Mesothelial cell of epicardium (in vitro differentiated cells): ENCODE measurements around the gene DHRS1. TPM values are rescaled to one million over a fixed set of nuclear protein-coding genes. Genes with fewer than 3 reads are reported as not detected.

ENCODE experiments used
- DNase-seq, 2 experiments: peaks; one replicate each; pipeline ENCODE4 v3.0.0; 2021; ENCODE audit warnings: low spot score in 2 of 2; ENCODE audit not compliant: unreplicated experiment in 2 of 2
- H3K27ac Mint-ChIP-seq: 2 replicates; pipeline ENCODE4 v1.8.0; 2021; ENCODE audit warnings: mixed read lengths
- H3K27me3 Mint-ChIP-seq: 2 replicates; pipeline ENCODE4 v1.8.0; 2021; ENCODE audit warnings: low read depth, mixed read lengths
- H3K36me3 Mint-ChIP-seq: 2 replicates; pipeline ENCODE4 v1.8.0; 2021; ENCODE audit warnings: mixed read lengths
- H3K4me1 Mint-ChIP-seq: 2 replicates; pipeline ENCODE4 v1.8.0; 2021; ENCODE audit warnings: mixed read lengths
- H3K4me3 Mint-ChIP-seq: 2 replicates; pipeline ENCODE4 v1.8.0; 2021; ENCODE audit warnings: mild to moderate bottlenecking, moderate library complexity, mixed read lengths
- H3K9me3 Mint-ChIP-seq: 2 replicates; pipeline ENCODE4 v1.8.0; 2021; ENCODE audit warnings: mixed read lengths
- total RNA-seq: library from RNA; stranded (reverse); gene quantifications from 3 replicates; pipeline ENCODE4 v1.2.1, GENCODE V29; 2021
- TF ChIP-seq, protein P1 (sequence below): fragments of 200-600 bp; sonication (generic); IDR thresholded peaks from one replicate; pipeline ENCODE4 v1.5.0; 2021; ENCODE audit warnings: antibody characterized with exemption; ENCODE audit not compliant: unreplicated experiment

Gene DHRS1
- total RNA-seq, 1 donor from 2014 or later: 38.3 TPM

DNA sequence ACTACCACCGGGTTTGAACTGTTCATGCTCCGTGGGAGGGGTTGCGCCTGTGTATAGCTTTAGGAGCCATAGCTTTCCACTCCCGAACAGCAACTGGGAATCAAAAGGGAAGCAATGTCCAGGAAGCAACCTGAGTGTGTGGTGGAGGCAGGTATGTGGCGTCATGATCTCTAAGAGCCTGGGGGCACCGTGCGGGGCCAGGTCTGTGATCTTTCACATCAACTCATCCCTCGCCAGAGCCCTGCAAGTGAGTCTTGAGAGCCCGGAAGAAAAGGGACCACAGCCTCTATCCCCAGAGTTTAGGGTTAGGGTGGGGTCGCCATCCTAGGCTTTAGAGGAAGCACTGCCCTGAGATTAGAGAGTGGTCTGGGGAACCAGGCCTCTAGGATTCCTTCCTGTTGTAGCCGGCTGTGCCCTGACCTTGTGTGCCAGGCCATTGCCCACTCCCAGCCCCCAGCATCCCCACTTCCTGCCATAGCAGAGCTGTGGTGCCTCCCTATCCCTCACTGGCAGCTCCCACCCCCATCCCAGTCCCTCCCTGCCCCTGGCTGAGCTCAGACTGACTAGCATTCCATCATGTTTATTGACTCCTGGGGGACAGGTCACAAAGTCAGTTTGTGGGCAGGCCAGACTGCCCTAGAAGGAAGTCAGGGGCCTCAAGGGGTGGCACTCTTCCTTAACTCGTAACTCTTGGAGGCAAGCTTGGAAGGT is 36.0 kb upstream of the DHRS1 start:
- H3K9me3 Mint-ChIP-seq: no peaks in the 10 kb centered on the region
- peaks cover 24% of the 10 kb centered on the region for H3K4me1 Mint-ChIP-seq
- no peaks in the 10 kb centered on the region for H3K36me3 Mint-ChIP-seq
- peak overlapping the region; percentile 48 for H3K4me3 Mint-ChIP-seq
- H3K27me3 Mint-ChIP-seq: peaks cover 93% of the 10 kb centered on the region
- H3K27ac Mint-ChIP-seq: no peak overlapping the region
- TF ChIP-seq, protein P1, sequence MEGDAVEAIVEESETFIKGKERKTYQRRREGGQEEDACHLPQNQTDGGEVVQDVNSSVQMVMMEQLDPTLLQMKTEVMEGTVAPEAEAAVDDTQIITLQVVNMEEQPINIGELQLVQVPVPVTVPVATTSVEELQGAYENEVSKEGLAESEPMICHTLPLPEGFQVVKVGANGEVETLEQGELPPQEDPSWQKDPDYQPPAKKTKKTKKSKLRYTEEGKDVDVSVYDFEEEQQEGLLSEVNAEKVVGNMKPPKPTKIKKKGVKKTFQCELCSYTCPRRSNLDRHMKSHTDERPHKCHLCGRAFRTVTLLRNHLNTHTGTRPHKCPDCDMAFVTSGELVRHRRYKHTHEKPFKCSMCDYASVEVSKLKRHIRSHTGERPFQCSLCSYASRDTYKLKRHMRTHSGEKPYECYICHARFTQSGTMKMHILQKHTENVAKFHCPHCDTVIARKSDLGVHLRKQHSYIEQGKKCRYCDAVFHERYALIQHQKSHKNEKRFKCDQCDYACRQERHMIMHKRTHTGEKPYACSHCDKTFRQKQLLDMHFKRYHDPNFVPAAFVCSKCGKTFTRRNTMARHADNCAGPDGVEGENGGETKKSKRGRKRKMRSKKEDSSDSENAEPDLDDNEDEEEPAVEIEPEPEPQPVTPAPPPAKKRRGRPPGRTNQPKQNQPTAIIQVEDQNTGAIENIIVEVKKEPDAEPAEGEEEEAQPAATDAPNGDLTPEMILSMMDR: no peak
- DNase-seq: no peak

DNA sequence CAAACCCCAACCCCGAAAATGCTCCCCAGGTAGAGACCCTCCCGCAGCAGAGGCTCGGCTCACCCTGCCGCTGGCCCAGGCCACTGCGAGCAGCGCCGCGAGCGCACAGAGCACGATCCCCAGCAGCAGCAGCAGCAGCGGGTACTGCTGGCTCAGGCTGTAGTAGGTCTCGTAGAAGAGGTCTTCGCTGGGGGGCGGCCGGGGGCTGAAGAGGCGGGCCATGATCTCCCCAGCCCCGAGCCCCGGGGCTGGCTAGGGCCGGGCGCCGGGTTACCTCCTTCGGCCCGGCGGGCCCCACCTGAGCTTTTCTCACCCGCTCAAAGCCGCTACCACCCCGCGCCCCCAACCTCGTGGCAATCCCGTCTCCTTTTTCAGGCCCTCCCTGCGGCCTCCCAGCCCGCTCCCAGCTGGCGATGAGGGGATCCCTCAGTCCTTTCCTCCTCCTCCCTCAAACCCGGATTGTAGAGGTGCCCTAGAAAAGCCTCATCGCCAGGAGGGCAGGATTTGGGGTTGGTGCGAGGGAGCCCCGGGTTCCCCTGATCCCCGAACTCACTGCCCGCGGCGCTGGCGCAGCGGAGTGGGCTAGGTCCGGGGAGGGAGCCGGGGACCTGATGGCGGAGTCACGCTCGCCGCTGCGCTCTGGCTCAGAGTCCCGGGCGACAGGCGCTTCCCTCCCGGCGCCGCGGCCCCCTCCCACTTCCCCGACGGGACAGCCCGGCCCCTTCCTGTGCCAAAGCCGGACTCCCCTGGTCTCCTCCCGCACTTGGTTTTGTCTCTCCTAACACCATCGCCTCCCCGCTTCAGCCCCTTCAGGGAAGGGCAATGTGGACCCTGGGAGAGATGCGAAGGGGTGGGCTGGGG is 35.1 kb upstream of the DHRS1 start, which contains the start of gene ADCY4:
Gene ADCY4 (minus strand): TSS at position 641 of the 861 bp plus-strand sequence. CDS start 419 bp downstream, at position 222.
- no peaks in the 10 kb centered on the region for H3K36me3 Mint-ChIP-seq
- no peak for DNase-seq
- peaks cover 21% of the 10 kb centered on the region for H3K4me1 Mint-ChIP-seq
- peak within 1 kb of the TSS; percentile 57 for H3K4me3 Mint-ChIP-seq
- no peaks in the 10 kb centered on the region for H3K9me3 Mint-ChIP-seq
- H3K27ac Mint-ChIP-seq: no peak within 1 kb of the TSS
- H3K27me3 Mint-ChIP-seq: peaks cover 87% of the 10 kb centered on the region
- TF ChIP-seq, protein P1: no peak

GRCh38 chr14:24332268-24332993 is 32.9 kb upstream of the DHRS1 start:
- no peak overlapping the region for H3K27ac Mint-ChIP-seq
- no peaks in the 10 kb centered on the region for H3K9me3 Mint-ChIP-seq
- H3K4me3 Mint-ChIP-seq: peak overlapping the region; percentile 66
- peak in 1 of 2 experiments; percentile 71 for DNase-seq
- H3K27me3 Mint-ChIP-seq: peaks cover 64% of the 10 kb centered on the region
- peaks cover 19% of the 10 kb centered on the region for H3K4me1 Mint-ChIP-seq
- H3K36me3 Mint-ChIP-seq: no peaks in the 10 kb centered on the region
- TF ChIP-seq, protein P1: peak; percentile 78

DNA sequence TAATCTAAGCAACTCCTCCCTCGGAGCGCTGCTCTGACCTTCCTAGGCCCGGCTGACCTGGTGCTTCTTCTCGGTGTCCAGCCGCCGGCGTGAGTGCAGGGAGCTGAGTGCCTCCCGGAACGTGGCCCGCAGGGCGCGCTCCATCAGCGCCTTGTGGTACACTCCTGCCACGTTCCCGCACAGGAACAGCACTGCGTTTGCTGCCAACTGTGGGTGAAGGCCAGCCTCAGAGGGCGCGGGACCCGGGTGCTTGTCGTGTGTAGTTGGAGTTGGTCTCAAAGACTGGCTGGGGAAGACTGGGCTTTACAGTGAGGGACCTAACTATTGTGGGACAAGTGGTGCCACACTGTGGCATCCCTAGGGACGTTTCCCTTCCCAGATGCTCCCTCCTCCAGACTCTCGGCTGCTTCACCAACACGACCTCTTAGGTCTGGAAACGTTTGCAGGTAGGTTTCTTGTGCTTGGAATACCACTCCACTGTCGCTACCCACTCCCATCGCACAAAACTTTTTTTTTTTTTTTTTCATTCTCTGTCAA is 32.2 kb upstream of the DHRS1 start:
- H3K27me3 Mint-ChIP-seq: peaks cover 58% of the 10 kb centered on the region
- DNase-seq: no peak
- H3K4me1 Mint-ChIP-seq: peaks cover 19% of the 10 kb centered on the region
- TF ChIP-seq, protein P1: no peak
- H3K36me3 Mint-ChIP-seq: no peaks in the 10 kb centered on the region
- H3K27ac Mint-ChIP-seq: no peak overlapping the region
- peak overlapping the region; percentile 66 for H3K4me3 Mint-ChIP-seq
- H3K9me3 Mint-ChIP-seq: no peaks in the 10 kb centered on the region

DNA sequence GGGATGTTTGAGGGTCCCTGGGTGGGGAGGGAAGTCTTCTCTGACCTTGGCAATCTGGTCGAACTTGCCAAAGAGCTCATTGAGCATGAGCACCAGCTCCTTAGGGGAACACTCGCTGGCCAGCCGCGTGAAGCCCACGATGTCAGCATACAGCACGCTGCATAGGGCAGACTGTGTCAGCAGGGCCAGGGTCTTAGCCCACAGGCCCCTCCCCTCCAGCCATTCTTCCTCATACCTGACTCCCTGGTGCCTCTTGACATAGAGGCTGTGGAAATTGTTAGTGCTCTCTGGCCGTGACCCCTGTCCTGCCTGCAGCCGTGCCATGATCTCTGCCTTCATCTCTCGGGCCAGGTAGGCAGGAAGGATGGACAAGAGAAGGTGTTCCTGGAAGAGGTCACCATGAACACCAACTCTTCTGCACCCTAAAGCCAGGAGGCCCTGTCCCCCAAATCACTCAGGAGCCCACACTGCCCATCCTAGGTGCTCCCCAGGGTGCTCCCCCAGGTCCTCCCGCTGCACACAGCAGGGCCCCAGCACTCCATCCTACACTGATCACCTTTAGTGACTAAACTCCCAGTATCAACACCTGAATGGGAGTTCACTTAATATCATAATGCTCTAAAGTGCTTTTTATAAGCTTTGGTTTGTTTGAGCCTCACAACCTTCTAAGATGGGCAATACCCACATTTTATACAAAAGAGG is 31.5 kb upstream of the DHRS1 start:
- DNase-seq: no peak
- peaks cover 51% of the 10 kb centered on the region for H3K27me3 Mint-ChIP-seq
- TF ChIP-seq, protein P1: no peak
- peaks cover 19% of the 10 kb centered on the region for H3K4me1 Mint-ChIP-seq
- H3K9me3 Mint-ChIP-seq: no peaks in the 10 kb centered on the region
- no peaks in the 10 kb centered on the region for H3K36me3 Mint-ChIP-seq
- no peak overlapping the region for H3K27ac Mint-ChIP-seq
- no peak overlapping the region for H3K4me3 Mint-ChIP-seq
